Measurements from ENCODE around the gene EPN3. TPM values are rescaled to one million over a fixed set of nuclear protein-coding genes. Genes with fewer than 3 reads are reported as not detected.

The EPN3 gene
- total RNA-seq, 3 donors from 2014 or later: 8.2 to 32.8 TPM; not detected in 1

- H3K36me3 ChIP-seq: no peaks in the 10 kb centered on the region
- no peak overlapping the region for H3K27ac ChIP-seq
- no peaks in the 10 kb centered on the region for H3K4me1 ChIP-seq
- no peaks in the 10 kb centered on the region for H3K27me3 ChIP-seq
- intact Hi-C loops (cut with DNase I; ENCODE audit: low total_unique reads): no loop called here
- TF ChIP-seq POLR2A (IDR thresholded peaks at IDR 0.05) (no peak), CTCF (IDR thresholded peaks at IDR 0.05) (no peak), POLR2AphosphoS5 (IDR thresholded peaks at IDR 0.05) (no peak)
- DNase-seq (ENCODE audit: low spot score in 2 of 2): no peak
- no peaks in the 10 kb centered on the region for H3K9me3 ChIP-seq
- H3K4me3 ChIP-seq: no peak overlapping the region
These were observed 41.5 kb downstream of the EPN3 start for GRCh38 chr17:50573866-50574611.

- TF ChIP-seq POLR2AphosphoS5 (IDR thresholded peaks at IDR 0.05) (no peak), POLR2A (IDR thresholded peaks at IDR 0.05) (no peak), CTCF (IDR thresholded peaks at IDR 0.05) (no peak)
- DNase-seq (ENCODE audit: low spot score in 2 of 2): no peak
- Histone ChIP-seq H3K9me3 (no peaks in the 10 kb centered on the region), H3K4me3 (no peak overlapping the region), H3K27me3 (no peaks in the 10 kb centered on the region), H3K36me3 (no peaks in the 10 kb centered on the region), H3K27ac (no peak overlapping the region), H3K4me1 (no peaks in the 10 kb centered on the region)
- intact Hi-C loops (cut with DNase I; ENCODE audit: low total_unique reads): no loop called here
These were observed 43.2 kb downstream of the EPN3 start for GRCh38 chr17:50575581-50576210.

GRCh38 chr17:50576864-50577263 lies 44.3 kb downstream of the EPN3 start:
- TF ChIP-seq POLR2AphosphoS5 (IDR thresholded peaks at IDR 0.05) (no peak), CTCF (IDR thresholded peaks at IDR 0.05) (no peak), POLR2A (IDR thresholded peaks at IDR 0.05) (no peak)
- H3K4me3 ChIP-seq: no peak overlapping the region
- H3K9me3 ChIP-seq: no peaks in the 10 kb centered on the region
- H3K4me1 ChIP-seq: no peaks in the 10 kb centered on the region
- H3K36me3 ChIP-seq: no peaks in the 10 kb centered on the region
- no peak overlapping the region for H3K27ac ChIP-seq
- intact Hi-C loops (cut with DNase I; ENCODE audit: low total_unique reads): no loop called here
- no peak for DNase-seq (ENCODE audit: low spot score in 2 of 2)
- no peaks in the 10 kb centered on the region for H3K27me3 ChIP-seq

GRCh38 chr17:50577451-50577954 lies 45.0 kb downstream of the EPN3 start:
- H3K4me1 ChIP-seq: no peaks in the 10 kb centered on the region
- no peaks in the 10 kb centered on the region for H3K27me3 ChIP-seq
- H3K4me3 ChIP-seq: no peak overlapping the region
- no peak overlapping the region for H3K27ac ChIP-seq
- no peak for TF ChIP-seq CTCF (IDR thresholded peaks at IDR 0.05)
- TF ChIP-seq POLR2A (IDR thresholded peaks at IDR 0.05): no peak
- no peak for TF ChIP-seq POLR2AphosphoS5 (IDR thresholded peaks at IDR 0.05)
- H3K36me3 ChIP-seq: no peaks in the 10 kb centered on the region
- intact Hi-C loops (cut with DNase I; ENCODE audit: low total_unique reads): no loop called here
- no peaks in the 10 kb centered on the region for H3K9me3 ChIP-seq
- no peak for DNase-seq (ENCODE audit: low spot score in 2 of 2)

GRCh38 chr17:50578173-50578572 lies 45.6 kb downstream of the EPN3 start:
- Histone ChIP-seq H3K27me3 (no peaks in the 10 kb centered on the region), H3K36me3 (no peaks in the 10 kb centered on the region), H3K4me3 (no peak overlapping the region), H3K9me3 (no peaks in the 10 kb centered on the region), H3K27ac (no peak overlapping the region), H3K4me1 (no peaks in the 10 kb centered on the region)
- no peak for DNase-seq (ENCODE audit: low spot score in 2 of 2)
- intact Hi-C loops (cut with DNase I; ENCODE audit: low total_unique reads): no loop called here
- TF ChIP-seq POLR2A (IDR thresholded peaks at IDR 0.05) (no peak), POLR2AphosphoS5 (IDR thresholded peaks at IDR 0.05) (no peak), CTCF (IDR thresholded peaks at IDR 0.05) (no peak)

Data from breast epithelium (tissue), 4 donors.